GM12865 (cell line): ENCODE results near the gene SEMA7A.

ENCODE experiments used
- DNase-seq: peaks from one replicate; pipeline ENCODE4 v3.0.0; 2010; ENCODE audit warnings: low read depth
- H3K4me3 ChIP-seq: 2 replicates; pipeline ENCODE4 v1.5.1; 2011; ENCODE audit warnings: mild to moderate bottlenecking, low read depth, low read length, control low read depth
- TF ChIP-seq, protein P1 (sequence below): IDR thresholded peaks from 2 replicates; pipeline ENCODE4 v1.5.1; 2011; ENCODE audit warnings: low read length, control low read depth, low read depth, inconsistent platforms; ENCODE audit not compliant: insufficient read depth; ENCODE audit errors: missing control alignments

Gene SEMA7A

DNA sequence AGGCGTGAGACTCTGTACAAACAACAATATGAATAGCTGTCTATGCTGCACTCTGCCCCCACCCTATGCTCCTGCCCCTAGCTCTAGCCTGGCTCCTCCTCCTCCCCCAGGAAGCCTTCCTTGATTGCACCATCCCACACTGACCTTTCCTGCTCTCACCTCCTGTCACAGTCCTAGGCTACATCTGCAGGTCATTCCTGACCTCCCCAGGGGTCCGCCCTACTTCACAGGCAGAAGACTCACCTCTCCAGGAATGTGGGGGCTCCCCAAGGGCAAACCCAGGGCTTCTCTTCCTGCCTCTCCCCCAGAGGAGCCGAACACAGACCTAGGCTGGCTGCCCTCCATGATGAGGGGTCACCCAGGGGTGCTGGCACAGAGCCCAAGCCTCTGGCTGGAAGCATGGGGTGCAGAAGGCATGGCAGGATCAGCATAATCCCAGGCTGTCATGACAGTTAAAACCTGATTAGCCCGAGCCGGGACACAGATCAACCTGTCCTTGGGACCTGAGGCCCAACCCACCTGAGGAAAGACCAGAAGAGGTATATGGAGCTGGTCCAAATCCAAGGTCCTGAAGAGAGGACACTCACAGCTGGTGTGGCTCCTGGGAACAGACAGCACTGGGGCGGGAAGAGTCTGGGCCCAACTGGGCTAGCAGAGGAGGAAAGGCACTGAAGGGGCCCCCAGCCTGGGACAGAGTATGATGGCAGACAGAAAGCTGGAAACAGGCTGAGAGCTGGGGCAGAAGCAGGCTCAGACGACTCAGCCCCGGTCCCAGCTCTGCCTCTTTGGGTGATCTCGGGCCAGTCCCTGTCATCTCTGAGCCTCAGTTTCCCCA is 5.9 kb downstream of the SEMA7A start:
- DNase-seq, result no peak
- TF ChIP-seq, protein P1, sequence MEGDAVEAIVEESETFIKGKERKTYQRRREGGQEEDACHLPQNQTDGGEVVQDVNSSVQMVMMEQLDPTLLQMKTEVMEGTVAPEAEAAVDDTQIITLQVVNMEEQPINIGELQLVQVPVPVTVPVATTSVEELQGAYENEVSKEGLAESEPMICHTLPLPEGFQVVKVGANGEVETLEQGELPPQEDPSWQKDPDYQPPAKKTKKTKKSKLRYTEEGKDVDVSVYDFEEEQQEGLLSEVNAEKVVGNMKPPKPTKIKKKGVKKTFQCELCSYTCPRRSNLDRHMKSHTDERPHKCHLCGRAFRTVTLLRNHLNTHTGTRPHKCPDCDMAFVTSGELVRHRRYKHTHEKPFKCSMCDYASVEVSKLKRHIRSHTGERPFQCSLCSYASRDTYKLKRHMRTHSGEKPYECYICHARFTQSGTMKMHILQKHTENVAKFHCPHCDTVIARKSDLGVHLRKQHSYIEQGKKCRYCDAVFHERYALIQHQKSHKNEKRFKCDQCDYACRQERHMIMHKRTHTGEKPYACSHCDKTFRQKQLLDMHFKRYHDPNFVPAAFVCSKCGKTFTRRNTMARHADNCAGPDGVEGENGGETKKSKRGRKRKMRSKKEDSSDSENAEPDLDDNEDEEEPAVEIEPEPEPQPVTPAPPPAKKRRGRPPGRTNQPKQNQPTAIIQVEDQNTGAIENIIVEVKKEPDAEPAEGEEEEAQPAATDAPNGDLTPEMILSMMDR, result no peak
- peak overlapping the region; percentile 32 for H3K4me3 ChIP-seq

DNA sequence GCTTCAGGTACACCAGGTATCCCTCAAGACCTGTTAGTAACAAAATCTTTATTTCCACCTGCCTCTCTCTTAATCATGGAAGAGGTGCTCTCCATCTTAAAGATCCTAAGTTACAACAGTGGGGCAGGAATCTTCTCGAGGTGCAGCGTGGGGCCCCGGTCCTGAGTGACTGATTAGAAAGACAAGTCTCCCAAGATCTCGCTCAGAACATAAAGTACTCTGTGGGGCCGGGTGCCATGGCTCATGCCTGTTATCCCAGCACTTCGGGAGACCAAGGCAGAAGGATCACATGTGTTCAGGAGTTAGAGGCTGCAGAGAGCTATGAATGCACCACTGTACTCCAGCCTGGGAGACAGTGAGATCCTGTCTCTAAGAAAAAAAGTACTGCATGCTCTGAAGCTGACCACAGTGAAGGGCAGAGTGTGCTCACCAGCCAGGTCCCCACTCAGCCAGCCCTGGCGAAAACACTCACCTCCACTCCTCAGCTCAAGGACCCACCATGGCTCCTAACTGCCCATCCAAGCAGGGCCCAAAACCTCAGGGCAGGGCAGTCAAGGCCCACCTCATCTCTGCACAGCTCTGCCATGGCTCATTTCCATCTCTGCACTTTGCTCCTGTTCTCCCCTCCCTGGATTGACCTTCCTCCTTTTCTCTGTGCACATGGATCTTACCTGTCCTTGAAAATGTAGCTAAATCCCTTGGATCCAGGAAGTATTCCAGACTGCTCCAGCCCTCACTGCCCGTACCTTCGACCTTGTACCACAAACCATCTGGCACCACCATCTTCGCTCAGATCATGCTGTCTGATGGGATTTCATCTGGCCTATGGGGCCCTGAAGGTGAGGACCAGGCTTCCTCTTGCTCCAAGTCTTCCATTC is 7.1 kb downstream of the SEMA7A start:
- peak overlapping the region; percentile 4; the same call in 1 of the 2 replicates for H3K4me3 ChIP-seq
- no peak for DNase-seq
- TF ChIP-seq, protein P1, result no peak

GRCh38 chr15:74425630-74426029 is 8.1 kb downstream of the SEMA7A start:
- TF ChIP-seq, protein P1, result no peak
- DNase-seq, result no peak
- H3K4me3 ChIP-seq, result peak overlapping the region; percentile 8; the same call in 1 of the 2 replicates

DNA sequence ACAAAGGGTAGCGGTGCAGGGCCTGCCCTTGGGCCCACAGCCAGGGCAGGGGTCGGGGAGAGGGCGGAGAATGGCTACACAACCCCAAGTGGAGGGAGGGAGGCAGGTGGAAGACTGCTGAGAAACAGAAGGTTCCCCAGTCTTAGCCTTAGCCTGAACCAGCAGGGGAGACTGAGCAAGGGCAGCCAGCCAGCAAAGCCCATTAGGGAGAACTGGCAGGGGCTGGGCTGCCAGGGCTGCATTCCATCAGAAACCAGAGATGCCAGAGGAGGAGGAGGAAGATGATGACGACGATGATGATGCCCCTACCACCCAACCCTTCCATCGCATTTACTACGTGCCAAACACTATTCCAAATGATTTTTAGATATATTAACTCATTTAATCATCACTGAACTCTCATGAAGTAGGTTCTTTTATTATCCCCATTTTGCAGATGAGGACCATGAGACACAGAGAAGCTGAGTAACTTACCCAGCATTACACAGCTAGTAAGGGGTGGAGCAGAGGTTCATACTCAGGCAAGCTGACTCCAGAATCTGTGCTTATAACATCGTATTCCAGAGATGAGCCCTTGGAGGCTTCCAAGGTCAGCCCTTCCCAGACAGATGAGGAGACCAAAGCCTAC is 8.7 kb downstream of the SEMA7A start:
- TF ChIP-seq, protein P1, result no peak
- no peak for DNase-seq
- peak overlapping the region; percentile 8 for H3K4me3 ChIP-seq

DNA sequence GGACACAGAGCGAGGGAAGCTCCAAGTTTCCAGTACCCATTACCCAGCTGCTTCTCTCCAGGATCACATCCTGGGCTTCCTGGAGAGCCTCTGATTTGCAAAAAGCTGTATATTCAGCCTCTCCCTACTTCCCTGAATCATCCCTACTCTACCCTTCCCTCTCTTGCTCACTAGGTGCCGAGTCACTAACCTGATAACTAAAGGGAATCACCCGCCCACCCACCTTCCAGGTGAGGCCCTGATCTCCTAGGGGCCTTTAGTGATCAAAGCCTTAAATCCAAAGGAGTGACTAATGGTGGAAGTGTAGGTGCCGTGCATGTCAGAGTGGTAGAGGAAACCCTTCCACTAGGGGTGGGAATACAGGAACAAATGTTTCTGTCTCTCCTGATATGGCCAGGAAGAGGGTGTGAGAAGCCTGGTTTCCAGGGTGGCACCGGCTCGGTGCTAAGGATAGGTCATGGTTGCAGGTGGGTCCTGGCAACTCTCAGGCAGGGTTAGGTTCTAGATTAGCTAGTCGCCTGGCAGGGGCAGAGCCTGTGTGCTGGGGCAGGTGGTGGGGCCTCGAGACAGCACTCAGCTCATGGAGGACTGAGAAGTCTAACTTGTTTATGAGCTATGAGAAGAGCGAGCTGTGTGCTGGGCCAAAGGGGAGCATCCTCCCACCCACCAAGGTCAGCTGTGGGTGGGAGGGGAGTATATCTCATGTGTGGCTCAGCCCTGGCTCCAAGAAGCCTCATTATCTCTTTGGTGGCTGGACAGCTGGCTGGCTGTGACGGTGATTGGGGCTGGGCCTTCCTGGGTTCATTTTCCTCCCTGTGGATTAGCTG is 10.1 kb downstream of the SEMA7A start:
- no peak for DNase-seq
- H3K4me3 ChIP-seq, result peak overlapping the region; percentile 12
- TF ChIP-seq, protein P1, result no peak

- DNase-seq, result peak; percentile 56
- peak overlapping the region; percentile 13 for H3K4me3 ChIP-seq
- TF ChIP-seq, protein P1, result no peak
Observed at GRCh38 chr15:74422652-74423430, 10.9 kb downstream of the SEMA7A start.
